Ectodermal cell (in vitro differentiated cells): ENCODE results near the gene ANKRD6.
A peak's percentile ranks its signal among the peaks of the same experiment; 100 is the strongest.

Experiments
- H3K27ac ChIP-seq: 2 replicates; pipeline ENCODE4 v1.7.0; 2013; ENCODE audit warnings: mild to moderate bottlenecking, low read depth, low read length; ENCODE audit not compliant: insufficient read depth, poor library complexity, severe bottlenecking
- H3K27me3 ChIP-seq: 2 replicates; pipeline ENCODE4 v1.7.0; 2013; ENCODE audit warnings: mild to moderate bottlenecking, low read length; ENCODE audit not compliant: insufficient read depth, control insufficient read depth, poor library complexity, severe bottlenecking
- H3K36me3 ChIP-seq: one replicate; pipeline ENCODE4 v1.7.0; 2013; ENCODE audit warnings: low read length; ENCODE audit not compliant: control insufficient read depth, insufficient read depth
- H3K4me1 ChIP-seq: one replicate; pipeline ENCODE4 v1.7.0; 2013; ENCODE audit warnings: low read length; ENCODE audit not compliant: control insufficient read depth, insufficient read depth
- H3K4me3 ChIP-seq: 2 replicates; pipeline ENCODE4 v1.7.0; 2013; ENCODE audit warnings: low read depth, low read length, control low read depth; ENCODE audit not compliant: insufficient read depth
- H3K9me3 ChIP-seq: 2 replicates; pipeline ENCODE4 v1.7.0; 2013; ENCODE audit warnings: mild to moderate bottlenecking, low read length, moderate library complexity; ENCODE audit not compliant: control insufficient read depth
- WGBS, 2 experiments: methylation state at CpG; one replicate each; pipeline ENCODE4 v1.1.7; 2013; ENCODE audit warnings: missing lambda C conversion rate in 2 of 2; 5-methylcytosine and 5-hydroxymethylcytosine counted together

ANKRD6 gene

GRCh38 chr6:89566930-89567629, 134.1 kb downstream of the ANKRD6 start:
- peaks cover 52% of the 10 kb centered on the region for H3K4me1 ChIP-seq
- H3K36me3 ChIP-seq, result no peaks in the 10 kb centered on the region
- WGBS, 2 experiments, result 72 to 76% methylated on average over 16 of the region's 16 CpGs
- no peaks in the 10 kb centered on the region for H3K9me3 ChIP-seq
- H3K27me3 ChIP-seq, result no peaks in the 10 kb centered on the region
- peak overlapping the region; percentile 97 for H3K27ac ChIP-seq
- H3K4me3 ChIP-seq, result no peak overlapping the region

GRCh38 chr6:89567630-89568390, 134.9 kb downstream of the ANKRD6 start:
- H3K4me3 ChIP-seq, result no peak overlapping the region
- H3K4me1 ChIP-seq, result peaks cover 45% of the 10 kb centered on the region
- no peaks in the 10 kb centered on the region for H3K9me3 ChIP-seq
- no peaks in the 10 kb centered on the region for H3K27me3 ChIP-seq
- peak overlapping the region; percentile 97 for H3K27ac ChIP-seq
- H3K36me3 ChIP-seq, result no peaks in the 10 kb centered on the region
- WGBS, 2 experiments, result 92 to 94% methylated on average over 6 of the region's 6 CpGs

- H3K27ac ChIP-seq, result no peak overlapping the region
These were observed 142.1 kb downstream of the ANKRD6 start for GRCh38 chr6:89574910-89575561.

GRCh38 chr6:89575562-89575960, 142.6 kb downstream of the ANKRD6 start:
- Histone ChIP-seq H3K9me3 (no peaks in the 10 kb centered on the region), H3K27ac (no peak overlapping the region), H3K36me3 (no peaks in the 10 kb centered on the region), H3K4me3 (no peak overlapping the region), H3K4me1 (no peaks in the 10 kb centered on the region), H3K27me3 (no peaks in the 10 kb centered on the region)
- WGBS, 2 experiments, result 94 to 97% methylated on average over 2 of the region's 2 CpGs

More at GRCh38 chr6:89574910-89575561, 142.1 kb downstream of the ANKRD6 start:
- no peaks in the 10 kb centered on the region for H3K36me3 ChIP-seq
- no peaks in the 10 kb centered on the region for H3K4me1 ChIP-seq
- 95% methylated on average over 2 of the region's 2 CpGs for WGBS, 2 experiments
- H3K9me3 ChIP-seq, result no peaks in the 10 kb centered on the region
- H3K27me3 ChIP-seq, result no peaks in the 10 kb centered on the region
- H3K4me3 ChIP-seq, result no peak overlapping the region

DNA sequence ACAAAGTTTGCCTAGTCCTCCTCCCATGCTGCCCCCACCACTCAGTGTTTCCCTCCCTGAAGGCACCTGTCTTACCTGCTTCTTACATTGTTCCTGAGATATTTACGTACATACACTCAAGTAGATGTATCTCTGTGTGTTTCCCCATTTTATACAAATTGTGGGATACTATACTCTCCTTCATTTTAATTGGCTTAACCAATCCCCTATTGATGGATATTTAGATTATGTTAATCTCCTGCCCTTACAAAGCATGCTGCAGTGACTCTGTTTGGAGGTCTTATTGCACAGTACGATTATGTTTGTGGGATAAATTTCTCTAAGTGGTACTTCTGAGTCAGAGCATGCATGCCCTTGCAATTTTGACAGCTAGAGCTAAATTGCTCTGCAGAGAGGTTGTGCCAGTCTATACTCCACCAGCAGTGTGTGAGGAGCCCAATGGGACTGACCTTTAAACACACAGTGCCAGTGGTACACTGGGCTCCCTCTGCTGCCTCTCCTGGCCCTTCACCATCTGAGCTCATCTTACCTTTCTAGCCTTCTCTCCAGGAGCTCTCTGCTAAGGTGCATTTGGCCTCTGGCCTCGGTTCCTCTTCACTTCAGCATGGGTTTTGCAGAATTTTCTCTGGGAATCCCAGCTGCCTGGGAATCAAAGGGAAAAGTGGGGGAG, 148.2 kb downstream of the ANKRD6 start:
- Histone ChIP-seq H3K4me1 (peaks cover 4% of the 10 kb centered on the region), H3K9me3 (no peaks in the 10 kb centered on the region), H3K36me3 (no peaks in the 10 kb centered on the region), H3K4me3 (no peak overlapping the region), H3K27me3 (no peaks in the 10 kb centered on the region), H3K27ac (no peak overlapping the region)
- WGBS, 2 experiments, result 88 to 98% methylated on average over 3 of the region's 3 CpGs

GRCh38 chr6:89581689-89582088, 148.7 kb downstream of the ANKRD6 start:
- no peak overlapping the region for H3K27ac ChIP-seq
- no peaks in the 10 kb centered on the region for H3K27me3 ChIP-seq
- 53 to 74% methylated on average over 4 of the region's 4 CpGs for WGBS, 2 experiments
- no peaks in the 10 kb centered on the region for H3K36me3 ChIP-seq
- H3K4me3 ChIP-seq, result no peak overlapping the region
- no peaks in the 10 kb centered on the region for H3K9me3 ChIP-seq
- peaks cover 4% of the 10 kb centered on the region for H3K4me1 ChIP-seq

GRCh38 chr6:89582669-89583325, 149.8 kb downstream of the ANKRD6 start:
- H3K27ac ChIP-seq, result no peak overlapping the region
- peaks cover 4% of the 10 kb centered on the region for H3K4me1 ChIP-seq
- H3K36me3 ChIP-seq, result no peaks in the 10 kb centered on the region
- 89 to 96% methylated on average over 4 of the region's 4 CpGs for WGBS, 2 experiments
- no peaks in the 10 kb centered on the region for H3K27me3 ChIP-seq
- no peaks in the 10 kb centered on the region for H3K9me3 ChIP-seq
- H3K4me3 ChIP-seq, result no peak overlapping the region

DNA sequence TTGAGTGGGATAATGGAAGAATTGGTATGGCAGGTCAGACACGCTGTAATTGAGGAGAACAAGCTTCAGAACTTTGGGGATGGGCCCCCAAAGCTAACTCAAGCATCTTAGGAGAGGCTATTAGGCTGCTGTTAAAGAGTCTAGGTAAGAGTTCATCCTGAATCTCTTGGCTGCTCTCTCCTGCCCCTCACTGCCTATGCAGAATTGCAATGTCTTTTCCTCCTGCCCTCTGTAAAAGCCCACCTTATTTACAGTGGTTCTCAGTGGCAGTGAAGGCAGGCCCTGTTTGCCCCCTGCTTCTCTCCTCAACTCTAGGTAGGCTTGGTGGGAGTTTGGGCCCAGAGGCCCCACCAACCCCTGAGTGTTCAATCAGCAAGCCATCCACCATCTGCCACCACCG, 150.6 kb downstream of the ANKRD6 start:
- Histone ChIP-seq H3K4me1 (peaks cover 4% of the 10 kb centered on the region), H3K36me3 (no peaks in the 10 kb centered on the region), H3K27ac (no peak overlapping the region), H3K27me3 (no peaks in the 10 kb centered on the region), H3K4me3 (no peak overlapping the region), H3K9me3 (no peaks in the 10 kb centered on the region)
- WGBS, 2 experiments, result 91 to 95% methylated on average over 2 of the region's 2 CpGs

DNA sequence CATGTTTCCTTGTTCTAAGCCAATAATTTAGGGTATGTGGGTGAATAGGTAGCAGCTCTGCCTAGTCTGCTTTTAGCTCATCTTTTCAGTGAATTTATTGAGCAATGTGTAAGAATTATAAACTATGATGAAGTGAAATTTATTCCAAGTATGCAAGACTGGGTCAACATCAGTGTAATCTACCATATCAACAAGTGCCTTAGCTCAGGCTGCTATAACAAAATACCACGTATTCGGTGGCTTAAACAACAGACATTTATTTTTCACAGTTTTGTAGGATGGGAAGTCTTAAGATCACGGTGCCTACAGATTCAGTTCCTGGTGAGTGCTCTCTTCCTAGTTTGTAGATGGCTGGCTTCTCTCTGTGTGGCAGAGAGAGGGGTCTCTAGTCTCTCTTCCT, 151.6 kb downstream of the ANKRD6 start:
- Histone ChIP-seq H3K27me3 (no peaks in the 10 kb centered on the region), H3K4me3 (no peak overlapping the region), H3K27ac (no peak overlapping the region), H3K9me3 (no peaks in the 10 kb centered on the region), H3K4me1 (peaks cover 4% of the 10 kb centered on the region), H3K36me3 (no peaks in the 10 kb centered on the region)
- WGBS, 2 experiments, result 90 to 97% methylated on average over 3 of the region's 3 CpGs
